Neural progenitor cell (in vitro differentiated cells): ENCODE measurements around the gene IGFBP1. TPM values are rescaled to one million over a fixed set of nuclear protein-coding genes. Genes with fewer than 3 reads are reported as not detected.
"Not testable (repeated sequence)": the region's sequence is repeated elsewhere in the genome, so short reads cannot be mapped to it uniquely, and the experiment has no call there.

Experiments
- DNase-seq: peaks from one replicate; pipeline ENCODE4 v3.0.0-alpha.2; 2016; ENCODE audit warnings: low spot score
- H2AFZ ChIP-seq: fragments of 200-600 bp; sonication (generic); replicated peaks from 2 replicates; pipeline ENCODE4 v1.6.1; 2016; ENCODE audit warnings: antibody characterized with exemption
- H3F3A ChIP-seq: fragments of 200-600 bp; sonication (generic); 2 replicates; pipeline ENCODE4 v1.6.1; 2016; ENCODE audit warnings: antibody characterized with exemption, low read depth
- H3K27ac ChIP-seq: fragments of 200-600 bp; sonication (generic); 2 replicates; pipeline ENCODE4 v1.5.1; 2016; ENCODE audit warnings: mild to moderate bottlenecking
- H3K27me3 ChIP-seq: fragments of 200-600 bp; sonication (generic); 2 replicates; pipeline ENCODE4 v1.6.1; 2016; ENCODE audit warnings: mild to moderate bottlenecking, moderate library complexity
- H3K36me3 ChIP-seq: fragments of 200-600 bp; sonication (generic); 2 replicates; pipeline ENCODE4 v1.5.1; 2016
- H3K4me1 ChIP-seq: fragments of 200-600 bp; sonication (generic); 2 replicates; pipeline ENCODE4 v1.6.1; 2016; ENCODE audit warnings: mixed run types
- H3K4me2 ChIP-seq: fragments of 200-600 bp; sonication (generic); 2 replicates; pipeline ENCODE4 v1.6.1; 2016
- H3K4me3 ChIP-seq: fragments of 200-600 bp; sonication (generic); 2 replicates; pipeline ENCODE4 v1.5.1; 2016
- H3K79me2 ChIP-seq: fragments of 200-600 bp; sonication (generic); 2 replicates; pipeline ENCODE4 v1.6.1; 2016; ENCODE audit warnings: low read depth
- H3K9ac ChIP-seq: fragments of 200-600 bp; sonication (generic); 2 replicates; pipeline ENCODE4 v1.6.1; 2016
- H3K9me3 ChIP-seq: fragments of 200-600 bp; sonication (generic); 2 replicates; pipeline ENCODE4 v1.5.1; 2016; ENCODE audit warnings: low read depth
- H4K20me1 ChIP-seq: fragments of 200-600 bp; sonication (generic); 2 replicates; pipeline ENCODE4 v1.6.1; 2016; ENCODE audit warnings: low read depth
- H3K27ac Mint-ChIP-seq: 3 replicates; pipeline ENCODE4 v1.8.0; 2021; ENCODE audit warnings: mixed read lengths
- H3K27me3 Mint-ChIP-seq: 2 replicates; pipeline ENCODE4 v1.8.0; 2022; ENCODE audit warnings: low read depth, mild to moderate bottlenecking, inconsistent platforms, moderate library complexity, mixed read lengths; ENCODE audit not compliant: insufficient read depth
- H3K36me3 Mint-ChIP-seq: 3 replicates; pipeline ENCODE4 v1.8.0; 2021; ENCODE audit warnings: mixed read lengths
- H3K4me1 Mint-ChIP-seq: 3 replicates; pipeline ENCODE4 v1.8.0; 2021; ENCODE audit warnings: mixed read lengths
- H3K4me3 Mint-ChIP-seq: 3 replicates; pipeline ENCODE4 v1.8.0; 2021; ENCODE audit warnings: mild to moderate bottlenecking, moderate library complexity, mixed read lengths
- H3K9me3 Mint-ChIP-seq: 3 replicates; pipeline ENCODE4 v1.8.0; 2020; ENCODE audit warnings: mixed read lengths
- EZH2 ChIP-seq: fragments of 200-600 bp; sonication (generic); IDR thresholded peaks from 2 replicates; pipeline ENCODE4 v1.6.1; 2017; ENCODE audit warnings: antibody characterized with exemption, mild to moderate bottlenecking, moderate library complexity
- EZH2phosphoT487 ChIP-seq: fragments of 200-600 bp; sonication (generic); IDR thresholded peaks from 2 replicates; pipeline ENCODE4 v1.6.1; 2017; ENCODE audit warnings: antibody characterized with exemption
- small RNA-seq: library from RNA; depleted of rRNA; stranded (forward); fragments of <200 nt; gene quantifications from one replicate; pipeline ENCODE3, GENCODE V24; 2015
- total RNA-seq: library from RNA; depleted of rRNA; stranded (reverse); fragments of >200 nt; gene quantifications from 2 replicates; pipeline ENCODE4 v1.2.3, GENCODE V29; 2015; ENCODE audit warnings: low replicate concordance
- TF ChIP-seq, protein P1 (sequence below): fragments of 200-600 bp; sonication (generic); IDR thresholded peaks from 2 replicates; pipeline ENCODE4 v1.5.1; 2017; ENCODE audit warnings: antibody characterized with exemption, mild to moderate bottlenecking

The IGFBP1 gene
- total RNA-seq, 1 donor from 2014 or later: 0.69 TPM

DNA sequence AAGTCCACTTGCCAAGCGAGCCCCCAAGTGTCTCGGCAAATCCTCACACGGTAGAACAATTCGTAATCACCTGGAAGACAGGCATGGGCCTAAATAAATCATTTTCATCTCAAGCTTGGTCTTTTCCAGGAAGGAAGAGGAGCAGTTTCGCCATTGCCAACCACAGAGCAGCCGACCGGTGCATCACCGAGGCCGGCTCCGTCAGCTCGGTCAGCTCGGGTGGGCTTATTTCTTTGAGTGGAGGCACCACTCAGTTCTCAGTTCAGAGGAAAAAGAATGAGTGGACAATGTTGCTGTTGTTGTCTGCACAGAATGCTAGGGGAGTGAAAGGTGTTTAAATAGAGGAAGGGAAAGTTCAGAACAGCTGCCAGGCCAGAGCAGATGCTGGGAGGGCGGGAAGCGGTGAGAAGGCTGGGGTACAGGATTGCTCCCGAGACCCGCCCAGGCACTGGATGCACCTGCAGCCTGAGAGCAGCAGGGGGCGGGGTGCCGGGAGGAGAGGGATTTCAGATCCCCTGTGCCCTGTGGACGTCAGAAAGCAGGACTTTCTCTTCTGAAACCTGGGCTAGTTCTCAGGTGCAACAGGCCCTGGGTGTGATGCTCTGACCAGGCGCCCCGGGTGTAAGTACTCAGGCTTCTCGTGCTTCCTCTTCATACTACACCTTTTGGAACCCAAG, 50.5 kb downstream of the IGFBP1 start:
- TF ChIP-seq, protein P1, sequence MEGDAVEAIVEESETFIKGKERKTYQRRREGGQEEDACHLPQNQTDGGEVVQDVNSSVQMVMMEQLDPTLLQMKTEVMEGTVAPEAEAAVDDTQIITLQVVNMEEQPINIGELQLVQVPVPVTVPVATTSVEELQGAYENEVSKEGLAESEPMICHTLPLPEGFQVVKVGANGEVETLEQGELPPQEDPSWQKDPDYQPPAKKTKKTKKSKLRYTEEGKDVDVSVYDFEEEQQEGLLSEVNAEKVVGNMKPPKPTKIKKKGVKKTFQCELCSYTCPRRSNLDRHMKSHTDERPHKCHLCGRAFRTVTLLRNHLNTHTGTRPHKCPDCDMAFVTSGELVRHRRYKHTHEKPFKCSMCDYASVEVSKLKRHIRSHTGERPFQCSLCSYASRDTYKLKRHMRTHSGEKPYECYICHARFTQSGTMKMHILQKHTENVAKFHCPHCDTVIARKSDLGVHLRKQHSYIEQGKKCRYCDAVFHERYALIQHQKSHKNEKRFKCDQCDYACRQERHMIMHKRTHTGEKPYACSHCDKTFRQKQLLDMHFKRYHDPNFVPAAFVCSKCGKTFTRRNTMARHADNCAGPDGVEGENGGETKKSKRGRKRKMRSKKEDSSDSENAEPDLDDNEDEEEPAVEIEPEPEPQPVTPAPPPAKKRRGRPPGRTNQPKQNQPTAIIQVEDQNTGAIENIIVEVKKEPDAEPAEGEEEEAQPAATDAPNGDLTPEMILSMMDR: peak; percentile 47
- TF ChIP-seq EZH2: no peak
- no peak for TF ChIP-seq EZH2phosphoT487
- H4K20me1 ChIP-seq: no peaks in the 10 kb centered on the region
- Mint-ChIP-seq H3K4me1 (no peaks in the 10 kb centered on the region), H3K36me3 (no peaks in the 10 kb centered on the region), H3K27ac (no peak overlapping the region), H3K9me3 (no peaks in the 10 kb centered on the region), H3K27me3 (no peaks in the 10 kb centered on the region), H3K4me3 (peak overlapping the region; percentile 36)
- peak overlapping the region; percentile 34 for H2AFZ ChIP-seq
- no peak overlapping the region for H3K4me3 ChIP-seq
- H3K79me2 ChIP-seq: no peaks in the 10 kb centered on the region
- H3K27ac ChIP-seq: no peak overlapping the region
- no peaks in the 10 kb centered on the region for H3K27me3 ChIP-seq
- no peaks in the 10 kb centered on the region for H3K9me3 ChIP-seq
- H3K9ac ChIP-seq: no peak overlapping the region
- no peak overlapping the region for H3K4me2 ChIP-seq
- no peaks in the 10 kb centered on the region for H3K36me3 ChIP-seq
- DNase-seq: peak; percentile 48
- no peaks in the 10 kb centered on the region for H3F3A ChIP-seq
- H3K4me1 ChIP-seq: no peaks in the 10 kb centered on the region

DNA sequence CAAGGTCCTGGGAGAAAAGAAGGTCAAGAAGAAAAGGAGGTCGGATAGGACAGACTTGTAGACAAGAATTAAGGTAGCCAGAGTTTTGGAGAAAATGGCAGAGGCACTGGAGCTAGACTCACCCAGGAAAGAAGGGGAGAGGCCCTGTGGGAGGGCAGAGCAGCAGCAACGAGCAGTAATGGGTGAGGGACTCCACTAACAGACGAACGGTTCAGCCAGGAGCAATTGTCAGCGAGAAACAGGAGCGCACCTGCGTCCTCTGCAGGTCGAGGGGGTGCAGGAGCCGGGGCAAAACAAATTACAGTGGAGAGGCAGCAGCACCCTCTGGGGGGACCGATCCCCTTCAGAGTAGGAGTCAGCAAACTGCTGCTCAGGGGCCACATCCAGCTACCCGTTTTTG, 51.3 kb downstream of the IGFBP1 start:
- Histone ChIP-seq H3K27me3 (no peaks in the 10 kb centered on the region), H3K4me3 (no peak overlapping the region), H3K4me2 (no peak overlapping the region), H3K9ac (no peak overlapping the region), H3K4me1 (no peaks in the 10 kb centered on the region), H4K20me1 (no peaks in the 10 kb centered on the region), H3F3A (no peaks in the 10 kb centered on the region), H2AFZ (no peak overlapping the region), H3K79me2 (no peaks in the 10 kb centered on the region), H3K9me3 (no peaks in the 10 kb centered on the region), H3K27ac (no peak overlapping the region), H3K36me3 (no peaks in the 10 kb centered on the region)
- Mint-ChIP-seq H3K4me3 (no peak overlapping the region), H3K27ac (no peak overlapping the region), H3K27me3 (no peaks in the 10 kb centered on the region), H3K4me1 (no peaks in the 10 kb centered on the region), H3K9me3 (no peaks in the 10 kb centered on the region), H3K36me3 (no peaks in the 10 kb centered on the region)
- no peak for TF ChIP-seq EZH2
- DNase-seq: no peak

DNA sequence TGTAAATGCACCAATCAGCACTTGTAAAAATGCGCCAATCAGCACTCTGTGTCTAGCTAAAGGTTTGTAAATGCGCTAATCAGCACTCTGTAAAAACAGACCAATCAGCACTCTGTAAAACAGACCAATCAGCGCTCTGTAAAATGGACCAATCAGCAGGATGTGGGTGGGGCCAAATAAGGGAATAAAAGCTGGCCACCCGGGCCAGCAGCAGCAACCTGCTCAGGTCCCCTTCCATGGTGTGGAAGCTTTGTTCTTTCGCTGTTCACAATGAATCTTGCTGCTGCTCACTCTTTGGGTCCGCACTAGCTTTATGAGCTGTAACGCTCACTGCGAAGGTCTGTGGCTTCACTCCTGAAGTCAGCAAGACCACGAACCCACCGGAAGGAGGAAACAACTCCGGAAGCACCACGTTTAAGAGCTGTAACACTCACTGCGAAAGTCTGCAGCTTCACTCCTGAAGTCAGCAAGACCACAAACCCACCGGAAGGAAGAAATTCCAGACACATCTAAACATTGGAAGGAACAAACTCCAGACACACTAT, 52.0 kb downstream of the IGFBP1 start:
- not testable (repeated sequence) for H3K4me1 Mint-ChIP-seq, H4K20me1 ChIP-seq, H3K4me3 Mint-ChIP-seq, H3K4me2 ChIP-seq, H3K4me3 ChIP-seq, H3F3A ChIP-seq, H3K4me1 ChIP-seq, H3K9me3 ChIP-seq, H2AFZ ChIP-seq, H3K27ac ChIP-seq, H3K9ac ChIP-seq, H3K79me2 ChIP-seq, DNase-seq, H3K27me3 Mint-ChIP-seq, H3K27me3 ChIP-seq, H3K9me3 Mint-ChIP-seq, H3K27ac Mint-ChIP-seq, H3K36me3 Mint-ChIP-seq, H3K36me3 ChIP-seq

DNA sequence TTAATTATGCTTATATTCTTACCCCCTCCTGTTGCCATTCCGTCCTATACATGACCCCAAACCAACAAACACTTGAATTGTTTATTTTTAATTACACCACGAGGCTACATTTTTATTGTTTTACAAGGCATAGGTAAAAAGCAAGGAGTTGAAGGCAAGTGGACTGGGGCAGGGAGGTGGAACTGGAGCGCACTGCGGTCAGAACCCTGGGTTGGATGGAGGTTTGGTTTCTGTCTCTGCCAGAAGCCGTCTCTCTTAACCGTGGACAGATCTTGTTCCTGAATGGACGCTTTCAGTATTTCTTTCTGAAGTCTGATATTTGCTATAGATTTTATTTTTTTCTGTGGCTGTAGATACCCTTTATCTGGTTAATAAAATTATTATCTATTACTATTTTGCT, 52.7 kb downstream of the IGFBP1 start:
- Histone ChIP-seq H3K79me2 (no peaks in the 10 kb centered on the region), H3K4me1 (no peaks in the 10 kb centered on the region), H3K9me3 (no peaks in the 10 kb centered on the region), H3K4me3 (no peak overlapping the region), H3K9ac (no peak overlapping the region), H3K27me3 (no peaks in the 10 kb centered on the region), H4K20me1 (no peaks in the 10 kb centered on the region), H3K36me3 (no peaks in the 10 kb centered on the region), H3F3A (no peaks in the 10 kb centered on the region), H3K27ac (no peak overlapping the region), H3K4me2 (no peak overlapping the region), H2AFZ (no peak overlapping the region)
- no peak for DNase-seq
- H3K27ac Mint-ChIP-seq: no peak overlapping the region
- no peaks in the 10 kb centered on the region for H3K36me3 Mint-ChIP-seq
- H3K4me1 Mint-ChIP-seq: no peaks in the 10 kb centered on the region
- no peak overlapping the region for H3K4me3 Mint-ChIP-seq
- H3K9me3 Mint-ChIP-seq: no peaks in the 10 kb centered on the region
- TF ChIP-seq, protein P1: no peak
- TF ChIP-seq EZH2: no peak
- no peak for TF ChIP-seq EZH2phosphoT487
- H3K27me3 Mint-ChIP-seq: no peaks in the 10 kb centered on the region

Small RNAs within 50 kb of the gene (small RNA-seq; reads per million reads assigned to genes)
- gene RNU6-326P: not detected

Other genes with a start within 250 kb of the IGFBP1 start
- not detected in 2 replicates for gene CCDC201, start 15.4 kb upstream of the IGFBP1 start, total RNA-seq
- gene IGFBP3, start 32.8 kb downstream of the IGFBP1 start, total RNA-seq: 22.0 and 29.0 TPM in 2 replicates